Measurements from ENCODE around the gene PRAC2. TPM values are rescaled to one million over a fixed set of nuclear protein-coding genes. Genes with fewer than 3 reads are reported as not detected.

PRAC2 gene
- total and polyA plus RNA-seq, 9 donors = not detected

DNA sequence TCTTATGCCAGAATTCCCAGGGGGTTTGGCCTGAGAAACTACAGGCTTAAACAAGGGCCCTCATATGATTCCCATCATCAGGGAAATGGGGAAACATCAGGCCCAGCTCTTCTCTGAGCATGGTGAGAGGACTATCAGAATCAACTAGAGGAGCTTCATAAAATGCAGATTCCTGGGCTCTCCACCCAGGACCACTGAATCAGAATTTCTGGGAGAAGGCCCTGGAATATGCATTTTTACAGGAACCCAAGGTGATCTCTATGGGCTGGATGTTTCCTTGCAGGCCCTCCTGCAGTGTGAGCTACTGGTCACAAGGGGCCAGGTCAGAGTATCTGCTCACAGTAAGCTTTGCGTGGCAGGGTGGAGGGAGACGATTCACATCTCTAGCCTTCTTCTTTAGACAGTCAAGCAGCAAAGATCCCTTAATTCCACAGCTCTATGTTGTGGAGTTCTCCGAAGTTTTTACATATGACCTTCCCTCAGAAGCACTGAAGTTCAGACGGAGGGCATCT lies 44.3 kb downstream of the PRAC2 start:
- DNase-seq = no peak
- no peak for TF ChIP-seq EP300 (IDR thresholded peaks at IDR 0.05)
- TF ChIP-seq, protein P1, sequence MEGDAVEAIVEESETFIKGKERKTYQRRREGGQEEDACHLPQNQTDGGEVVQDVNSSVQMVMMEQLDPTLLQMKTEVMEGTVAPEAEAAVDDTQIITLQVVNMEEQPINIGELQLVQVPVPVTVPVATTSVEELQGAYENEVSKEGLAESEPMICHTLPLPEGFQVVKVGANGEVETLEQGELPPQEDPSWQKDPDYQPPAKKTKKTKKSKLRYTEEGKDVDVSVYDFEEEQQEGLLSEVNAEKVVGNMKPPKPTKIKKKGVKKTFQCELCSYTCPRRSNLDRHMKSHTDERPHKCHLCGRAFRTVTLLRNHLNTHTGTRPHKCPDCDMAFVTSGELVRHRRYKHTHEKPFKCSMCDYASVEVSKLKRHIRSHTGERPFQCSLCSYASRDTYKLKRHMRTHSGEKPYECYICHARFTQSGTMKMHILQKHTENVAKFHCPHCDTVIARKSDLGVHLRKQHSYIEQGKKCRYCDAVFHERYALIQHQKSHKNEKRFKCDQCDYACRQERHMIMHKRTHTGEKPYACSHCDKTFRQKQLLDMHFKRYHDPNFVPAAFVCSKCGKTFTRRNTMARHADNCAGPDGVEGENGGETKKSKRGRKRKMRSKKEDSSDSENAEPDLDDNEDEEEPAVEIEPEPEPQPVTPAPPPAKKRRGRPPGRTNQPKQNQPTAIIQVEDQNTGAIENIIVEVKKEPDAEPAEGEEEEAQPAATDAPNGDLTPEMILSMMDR (IDR thresholded peaks at IDR 0.05) = no peak
- no peak for TF ChIP-seq POLR2A (IDR thresholded peaks at IDR 0.05)
- H3K9me3 ChIP-seq = no peaks in the 10 kb centered on the region
- no peak overlapping the region for H3K4me3 ChIP-seq
- intact Hi-C loops (cut with DNase I) = no loop called here
- no peaks in the 10 kb centered on the region for H3K36me3 ChIP-seq
- H3K27ac ChIP-seq = no peak overlapping the region
- H3K27me3 ChIP-seq = no peaks in the 10 kb centered on the region
- 66 to 89% (median 73%) methylated on average over 4 of the region's 4 CpGs for WGBS, 3 donors
- H3K4me1 ChIP-seq (ENCODE audit: insufficient read depth) = no peaks in the 10 kb centered on the region

DNA sequence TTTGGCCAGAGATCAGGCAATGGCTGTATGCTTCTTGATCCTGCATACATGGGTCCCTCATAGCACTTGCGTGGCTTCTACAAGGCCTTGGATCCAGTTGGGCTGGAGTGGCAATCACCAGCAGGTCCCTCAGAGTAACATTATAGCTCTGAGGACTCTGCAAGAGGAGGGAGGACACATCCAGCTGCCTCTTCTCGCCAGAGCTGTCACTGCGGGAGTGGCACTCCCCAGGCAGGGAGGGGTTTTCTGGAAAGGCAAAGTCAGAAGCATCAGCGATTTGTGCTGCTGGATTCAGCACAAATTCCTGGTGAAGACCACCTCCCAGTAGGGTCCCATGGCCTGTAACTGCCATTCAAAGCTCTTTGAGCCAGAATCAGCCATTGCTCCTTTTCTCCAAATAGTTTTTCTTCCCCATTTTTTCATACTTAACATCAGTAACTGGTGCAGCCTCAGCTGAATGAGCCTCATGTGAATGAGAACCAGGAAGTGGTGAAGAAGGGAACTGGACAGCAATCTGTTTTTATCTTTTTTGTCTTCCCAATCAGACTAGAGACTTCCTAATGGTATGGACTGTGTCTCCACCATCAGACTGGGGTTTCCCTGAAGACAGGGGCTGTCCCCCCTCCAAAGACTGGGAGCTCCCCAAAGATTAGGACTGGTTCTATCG lies 46.2 kb downstream of the PRAC2 start:
- TF ChIP-seq, protein P1 (IDR thresholded peaks at IDR 0.05) = no peak
- TF ChIP-seq POLR2A (IDR thresholded peaks at IDR 0.05) = no peak
- no peak for TF ChIP-seq EP300 (IDR thresholded peaks at IDR 0.05)
- no peak overlapping the region for H3K27ac ChIP-seq
- intact Hi-C loops (cut with DNase I) = no loop called here
- no peak for DNase-seq
- no peaks in the 10 kb centered on the region for H3K36me3 ChIP-seq
- H3K4me3 ChIP-seq = no peak overlapping the region
- no peaks in the 10 kb centered on the region for H3K9me3 ChIP-seq
- H3K4me1 ChIP-seq (ENCODE audit: insufficient read depth) = no peaks in the 10 kb centered on the region
- 66 to 76% (median 71%) methylated on average over 5 of the region's 5 CpGs for WGBS, 3 donors
- H3K27me3 ChIP-seq = no peaks in the 10 kb centered on the region

DNA sequence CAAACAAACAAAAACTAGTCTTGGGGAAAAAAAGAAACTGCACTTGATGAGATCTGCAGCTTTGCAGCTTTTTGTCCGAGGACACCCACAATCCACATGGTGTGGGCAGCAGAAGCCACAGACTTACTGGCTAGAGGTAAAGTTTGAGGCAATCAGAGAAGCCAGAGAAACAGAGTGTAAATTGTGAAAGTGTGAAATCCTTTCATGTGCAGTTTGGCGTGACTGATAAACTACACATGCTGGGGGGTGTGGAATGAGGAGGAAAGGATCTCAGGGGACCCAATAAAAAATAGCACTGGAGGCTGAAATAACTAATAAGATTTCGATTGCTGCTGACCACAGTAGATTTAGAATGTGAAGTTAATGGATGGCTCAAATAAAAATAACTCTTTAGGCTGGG lies 48.0 kb downstream of the PRAC2 start:
- no peak overlapping the region for H3K4me3 ChIP-seq
- H3K9me3 ChIP-seq = no peaks in the 10 kb centered on the region
- intact Hi-C loops (cut with DNase I) = no loop called here
- no peaks in the 10 kb centered on the region for H3K36me3 ChIP-seq
- DNase-seq = no peak
- 29 to 42% (median 42%) methylated on average over 3 of the region's 3 CpGs for WGBS, 3 donors
- H3K27ac ChIP-seq = no peak overlapping the region
- no peaks in the 10 kb centered on the region for H3K27me3 ChIP-seq
- TF ChIP-seq EP300 (IDR thresholded peaks at IDR 0.05) (no peak), POLR2A (IDR thresholded peaks at IDR 0.05) (no peak)
- H3K4me1 ChIP-seq (ENCODE audit: insufficient read depth) = no peaks in the 10 kb centered on the region

DNA sequence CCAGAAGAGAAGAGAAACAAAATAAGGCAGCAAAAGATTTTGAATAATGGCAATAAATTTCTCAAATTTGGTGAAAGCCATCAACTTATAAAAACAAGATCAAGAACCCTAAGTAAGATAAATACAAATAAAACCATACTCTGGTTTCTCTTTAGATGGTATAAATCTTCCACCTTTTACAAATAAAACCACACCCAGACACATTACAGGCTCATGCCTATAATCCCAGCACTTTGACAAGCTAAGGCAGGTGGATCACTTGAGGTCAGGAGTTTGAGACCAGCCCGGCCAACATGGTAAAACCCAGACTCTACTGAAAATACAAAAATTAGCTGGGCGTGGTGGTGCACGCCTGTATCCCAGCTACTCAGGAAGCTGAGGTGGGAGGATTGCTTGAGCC lies 50.3 kb downstream of the PRAC2 start:
- H3K27me3 ChIP-seq = no peaks in the 10 kb centered on the region
- no peaks in the 10 kb centered on the region for H3K9me3 ChIP-seq
- 85 to 91% (median 88%) methylated on average over 3 of the region's 3 CpGs for WGBS, 3 donors
- no peak overlapping the region for H3K27ac ChIP-seq
- H3K36me3 ChIP-seq = no peaks in the 10 kb centered on the region
- intact Hi-C loops (cut with DNase I) = no loop called here
- DNase-seq = no peak
- TF ChIP-seq POLR2A (IDR thresholded peaks at IDR 0.05) (no peak), EP300 (IDR thresholded peaks at IDR 0.05) (no peak)
- TF ChIP-seq, protein P1 (IDR thresholded peaks at IDR 0.05) = no peak
- H3K4me3 ChIP-seq = no peak overlapping the region
- no peaks in the 10 kb centered on the region for H3K4me1 ChIP-seq (ENCODE audit: insufficient read depth)

MicroRNAs encoded within 50 kb of the gene (microRNA counts, 767-probe panel; counts per million panel counts)
- microRNA hsa-miR-3185 = 530 counts per million, percentile 78 among the panel's probes with 10 or more counts

Small RNA genes lying within 50 kb of the gene (microRNA-seq; reads per million reads assigned to microRNA genes)
- gene MIR3185 = 0 reads per million in 3 donors

Small RNA genes lying within 50 kb of the gene (small RNA-seq; reads per million reads assigned to genes)
- not detected for gene AC091179.2
- gene COX6B1P2 = not detected
- not detected for gene MIR3185
- not detected for gene RF02132
- not detected for gene RF02133
- gene RN7SL125P = not detected

Other genes starting within 250 kb of the PRAC2 start
- not detected for gene HOXB1, start 192.2 kb upstream of the PRAC2 start, total RNA-seq
- not detected for gene HOXB1, start 192.2 kb upstream of the PRAC2 start, polyA plus RNA-seq
- 10 to 100 TPM in 1 of 7 donors, 1 to 10 TPM in 6; 1.5 to 24.5 (median 7.0) TPM for gene HOXB2, start 178.1 kb upstream of the PRAC2 start, total RNA-seq
- gene HOXB2, start 178.1 kb upstream of the PRAC2 start, polyA plus RNA-seq = 1 to 10 TPM; 1.2 to 9.1 TPM
- 1 to 10 TPM in 3 of 7 donors, under 1 TPM in 4; 0.18 to 3.4 (median 0.87) TPM for gene HOXB4, start 144.8 kb upstream of the PRAC2 start, total RNA-seq
- 1 to 10 TPM in 1 of 2 donors, under 1 TPM in 1; 0.13 to 1.3 TPM for gene HOXB4, start 144.8 kb upstream of the PRAC2 start, polyA plus RNA-seq
- 10 to 100 TPM in 2 of 7 donors, 1 to 10 TPM in 3, under 1 TPM in 2; 0.43 to 10.7 (median 2.7) TPM for gene HOXB3, start 132.9 kb upstream of the PRAC2 start, total RNA-seq
- 1 to 10 TPM in 1 of 2 donors, under 1 TPM in 1; 0.48 to 4.7 TPM for gene HOXB3, start 132.9 kb upstream of the PRAC2 start, polyA plus RNA-seq
- gene HOXB5, start 129.4 kb upstream of the PRAC2 start, total RNA-seq = 1 to 10 TPM in 2 of 7 donors, under 1 TPM in 4, not detected in 1; 0.20 to 2.8 (median 0.66) TPM
- under 1 TPM; 0.04 to 0.53 TPM for gene HOXB5, start 129.4 kb upstream of the PRAC2 start, polyA plus RNA-seq
- gene HOXB6, start 118.2 kb upstream of the PRAC2 start, total RNA-seq = 10 to 100 TPM in 1 of 7 donors, 1 to 10 TPM in 4, under 1 TPM in 2; 0.25 to 10.3 (median 1.7) TPM
- under 1 TPM; 0.25 to 0.73 TPM for gene HOXB6, start 118.2 kb upstream of the PRAC2 start, polyA plus RNA-seq
- gene HOXB7, start 112.2 kb upstream of the PRAC2 start, total RNA-seq = 1 to 10 TPM in 4 of 7 donors, under 1 TPM in 3; 0.23 to 2.9 (median 1.3) TPM
- 1 to 10 TPM in 1 of 2 donors, under 1 TPM in 1; 0.48 to 6.9 TPM for gene HOXB7, start 112.2 kb upstream of the PRAC2 start, polyA plus RNA-seq
- gene HOXB8, start 107.9 kb upstream of the PRAC2 start, total RNA-seq = 1 to 10 TPM in 2 of 7 donors, under 1 TPM in 2, not detected in 3; 0.17 to 2.5 (median 0.97) TPM
- under 1 TPM in 1 of 2 donors, not detected in 1; 0.28 TPM for gene HOXB8, start 107.9 kb upstream of the PRAC2 start, polyA plus RNA-seq
- under 1 TPM in 4 of 7 donors, not detected in 3; 0.10 to 0.36 (median 0.12) TPM for gene HOXB9, start 96.8 kb upstream of the PRAC2 start, total RNA-seq
- under 1 TPM in 1 of 2 donors, not detected in 1; 0.27 TPM for gene HOXB9, start 96.8 kb upstream of the PRAC2 start, polyA plus RNA-seq
- not detected for gene PRAC1, start 667 bp upstream of the PRAC2 start, total RNA-seq
- gene PRAC1, start 667 bp upstream of the PRAC2 start, polyA plus RNA-seq = not detected
- under 1 TPM in 1 of 7 donors, not detected in 6; 0.38 TPM for gene HOXB13, start 5.6 kb downstream of the PRAC2 start, total RNA-seq
- not detected for gene HOXB13, start 5.6 kb downstream of the PRAC2 start, polyA plus RNA-seq
- gene TTLL6, start 94.0 kb downstream of the PRAC2 start, total RNA-seq = 1 to 10 TPM in 1 of 7 donors, under 1 TPM in 3, not detected in 3; 0.17 to 3.8 (median 0.52) TPM
- gene TTLL6, start 94.0 kb downstream of the PRAC2 start, polyA plus RNA-seq = under 1 TPM; 0.06 to 0.47 TPM
- gene CALCOCO2, start 107.8 kb downstream of the PRAC2 start, total RNA-seq = 100 to 1,000 TPM in 6 of 7 donors, 10 to 100 TPM in 1; 72.1 to 180 (median 159) TPM
- gene CALCOCO2, start 107.8 kb downstream of the PRAC2 start, polyA plus RNA-seq = 100 to 1,000 TPM in 1 of 2 donors, 10 to 100 TPM in 1; 75.4 to 239 TPM
- gene ATP5MC1, start 169.6 kb downstream of the PRAC2 start, total RNA-seq = 10 to 100 TPM; 42.8 to 69.8 (median 59.9) TPM
- 100 to 1,000 TPM; 105 to 198 TPM for gene ATP5MC1, start 169.6 kb downstream of the PRAC2 start, polyA plus RNA-seq
- gene UBE2Z, start 185.2 kb downstream of the PRAC2 start, total RNA-seq = 10 to 100 TPM; 32.0 to 62.1 (median 58.2) TPM
- 10 to 100 TPM; 40.1 to 93.4 TPM for gene UBE2Z, start 185.2 kb downstream of the PRAC2 start, polyA plus RNA-seq
- gene SNF8, start 221.7 kb downstream of the PRAC2 start, total RNA-seq = 10 to 100 TPM; 41.0 to 94.2 (median 66.7) TPM
- gene SNF8, start 221.7 kb downstream of the PRAC2 start, polyA plus RNA-seq = 10 to 100 TPM; 65.0 to 73.1 TPM
- gene GIP, start 245.4 kb downstream of the PRAC2 start, total RNA-seq = not detected
- not detected for gene GIP, start 245.4 kb downstream of the PRAC2 start, polyA plus RNA-seq

Data from ovary (tissue), 9 donors.